ENCODE results near the gene LPP. TPM values are rescaled to one million over a fixed set of nuclear protein-coding genes. Genes with fewer than 3 reads are reported as not detected.

The LPP gene
- total and polyA plus RNA-seq, 2 of the 4 experiments (the other 2 are of a cell fraction) = 16.0 to 130 TPM

DNA sequence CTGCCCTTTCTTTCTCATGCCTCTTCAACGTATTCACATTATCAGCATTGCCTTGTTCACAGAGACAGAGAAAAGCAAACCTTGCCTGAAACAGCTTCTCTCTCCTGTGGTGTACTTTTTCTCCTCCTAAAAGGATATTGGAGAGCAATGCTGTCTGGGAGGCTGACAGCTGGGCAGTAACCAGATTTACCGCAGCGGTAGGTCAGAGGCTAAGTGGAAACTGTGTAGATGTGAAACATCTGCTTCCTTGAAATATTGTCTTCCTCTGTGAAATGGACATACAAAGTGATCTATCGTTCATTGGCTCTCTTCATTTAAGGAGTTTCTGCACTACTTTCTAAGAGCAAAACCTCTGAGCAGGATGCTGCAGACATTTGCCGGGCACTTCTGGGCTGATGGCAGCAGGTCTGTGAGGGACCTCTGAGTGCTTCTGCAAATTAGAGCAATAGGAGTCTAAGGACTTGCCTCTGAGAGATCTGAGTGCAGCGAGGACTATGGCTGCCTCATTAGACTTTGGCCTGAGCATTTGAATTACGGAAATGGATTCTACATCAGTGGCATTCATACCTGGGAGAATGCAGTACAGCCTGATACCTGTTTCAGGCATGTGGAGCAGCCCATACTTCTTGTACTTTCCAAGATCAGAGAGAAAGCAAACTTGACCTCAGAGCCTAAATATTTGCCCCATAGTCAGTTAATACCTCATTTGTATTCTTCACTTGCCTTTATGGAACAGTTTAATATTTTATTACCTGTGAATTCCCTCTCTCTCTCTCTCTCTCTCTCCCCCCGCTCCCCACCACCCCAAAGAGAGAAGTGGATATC is 757.3 kb downstream of the LPP start:
- H2BK5ac ChIP-seq (ENCODE audit: low read depth, low read length, poor library complexity, severe bottlenecking) = no peak overlapping the region
- 0 out of 2 replicates have a peak overlapping the region, but pooled peaks have one; percentile 60 for H4K91ac ChIP-seq (ENCODE audit: insufficient read depth, low read depth, low read length)
- H2BK20ac ChIP-seq (ENCODE audit: low read depth, low read length) = peak overlapping the region; percentile 32; the same call in 1 of the 2 replicates
- H3K36me3 ChIP-seq (ENCODE audit: control insufficient read depth, insufficient read depth, low read length) = 0 out of 2 replicates have a peak, but pooled peaks cover 2% of the 10 kb centered on the region
- no peak overlapping the region for H2AK9ac ChIP-seq (replicated peaks; ENCODE audit: low read depth, low read length, poor library complexity)
- H2AFZ ChIP-seq (replicated peaks; ENCODE audit: low read length, poor library complexity) = no peak overlapping the region
- H3K18ac ChIP-seq (ENCODE audit: low read depth, low read length) = 0 out of 2 replicates have a peak overlapping the region, but pooled peaks have one; percentile 60
- H3K4me2 ChIP-seq (ENCODE audit: low read depth, low read length) = no peak overlapping the region
- H2BK120ac ChIP-seq (ENCODE audit: low read depth, low read length) = no peak overlapping the region; the same call in 1 of the 2 replicates
- no peak overlapping the region for H2BK15ac ChIP-seq (ENCODE audit: low read depth, low read length)
- CTCF ChIA-PET = no interaction called here
- H3K23ac ChIP-seq (ENCODE audit: low read depth, low read length) = no peak overlapping the region
- no peak overlapping the region for H3K9ac ChIP-seq (ENCODE audit: low read depth, low read length)
- no peaks in the 10 kb centered on the region for H3K79me1 ChIP-seq (ENCODE audit: low read depth in 1 of 2, low read length in 2 of 2)
- H2AK5ac ChIP-seq (ENCODE audit: low read depth, low read length) = no peak overlapping the region
- in situ Hi-C loops (cut with MboI; ENCODE audit: low sequenced_read_pairs) (no loop called here), intact Hi-C loops (cut with micrococcal nuclease) (no loop called here), dilution Hi-C loops (cut with HindIII; ENCODE audit: low sequenced_read_pairs, unreplicated experiment) (no loop called here)
- H3K27ac ChIP-seq (ENCODE audit: insufficient read depth, low read length) = no peak overlapping the region
- no peak overlapping the region for H4K5ac ChIP-seq (ENCODE audit: low read depth, low read length)
- H4K20me1 ChIP-seq (ENCODE audit: insufficient read depth, low read length) = no peaks in the 10 kb centered on the region
- no peak overlapping the region for H3K4me3 ChIP-seq (ENCODE audit: insufficient read depth, low read depth, low read length)
- H3K9me1 ChIP-seq (ENCODE audit: insufficient read depth, low read length) = peaks cover 5% of the 10 kb centered on the region
- H3K4ac ChIP-seq (ENCODE audit: low read depth, low read length) = no peak overlapping the region
- TF ChIP-seq CEBPB (IDR thresholded peaks at IDR 0.05; ENCODE audit: low read depth, low read length) (no peak), NFE2L2 (IDR thresholded peaks at IDR 0.05; ENCODE audit: low read depth, low read length) (no peak), MXI1 (IDR thresholded peaks at IDR 0.05; ENCODE audit: borderline replicate concordance, low read depth, low read length) (no peak), RCOR1 (IDR thresholded peaks at IDR 0.05; ENCODE audit: insufficient replicate concordance, low read length) (no peak)
- TF ChIP-seq, protein P1, sequence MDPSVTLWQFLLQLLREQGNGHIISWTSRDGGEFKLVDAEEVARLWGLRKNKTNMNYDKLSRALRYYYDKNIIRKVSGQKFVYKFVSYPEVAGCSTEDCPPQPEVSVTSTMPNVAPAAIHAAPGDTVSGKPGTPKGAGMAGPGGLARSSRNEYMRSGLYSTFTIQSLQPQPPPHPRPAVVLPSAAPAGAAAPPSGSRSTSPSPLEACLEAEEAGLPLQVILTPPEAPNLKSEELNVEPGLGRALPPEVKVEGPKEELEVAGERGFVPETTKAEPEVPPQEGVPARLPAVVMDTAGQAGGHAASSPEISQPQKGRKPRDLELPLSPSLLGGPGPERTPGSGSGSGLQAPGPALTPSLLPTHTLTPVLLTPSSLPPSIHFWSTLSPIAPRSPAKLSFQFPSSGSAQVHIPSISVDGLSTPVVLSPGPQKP (IDR thresholded peaks at IDR 0.05; ENCODE audit: borderline replicate concordance, low read depth, low read length) = no peak
- BruUV-seq (replicated peaks) = no TSS peak
- H3K14ac ChIP-seq (replicated peaks; ENCODE audit: low read depth, low read length) = peak overlapping the region; percentile 17; the same call in 1 of the 2 replicates
- no peak overlapping the region for H3K56ac ChIP-seq (ENCODE audit: extremely low read depth, insufficient read depth, low read length)
- POLR2A ChIA-PET (ENCODE audit: unreplicated experiment) = no interaction called here
- 0 out of 4 replicates have a peak overlapping the region, but pooled peaks of 1 of the 2 experiments have one; percentile 50 for H4K8ac ChIP-seq (ENCODE audit: low read depth in 2 of 2, low read length in 2 of 2)
- DNase-seq (peak; percentile 21), ATAC-seq (ENCODE audit: low read depth) (no peak)
- WGBS, 2 experiments (ENCODE audit: extremely low coverage in 2 of 2, insufficient read length in 1 of 2) = 84% methylated on average over 3 of the region's 8 CpGs; no CpG with 5 or more reads in 1 of the 2 experiments
- H3K9me3 ChIP-seq (ENCODE audit: control insufficient read depth, insufficient read depth, low read length) = no peaks in the 10 kb centered on the region
- H3K27me3 ChIP-seq (ENCODE audit: control insufficient read depth, insufficient read depth, low read length) = no peaks in the 10 kb centered on the region
- peaks cover 21% of the 10 kb centered on the region for H3K4me1 ChIP-seq (ENCODE audit: control insufficient read depth, insufficient read depth, low read length)
